Neutrophil (primary cell): Measurements from ENCODE around the gene PPM1A.

Source experiments
- H3K27ac ChIP-seq: fragments of 200-600 bp; sonication (generic); 2 replicates; pipeline ENCODE4 v1.5.1; 2016; ENCODE audit warnings: mild to moderate bottlenecking, moderate library complexity
- H3K27me3 ChIP-seq: fragments of 200-600 bp; sonication (generic); 2 replicates; pipeline ENCODE4 v1.6.0; 2016; ENCODE audit warnings: mild to moderate bottlenecking
- H3K36me3 ChIP-seq: fragments of 200-600 bp; sonication (generic); 2 replicates; pipeline ENCODE4 v1.5.1; 2017
- H3K4me1 ChIP-seq, 2 experiments: fragments of 200-600 bp in 1 of 2; sonication (generic) in 1 of 2; 1 replicate in 1 of 2; 2 replicates in 1 of 2; pipeline versions ENCODE4 v1.5.1 to v1.6.1; 2013 to 2016; ENCODE audit warnings: low read depth in 1 of 2, low read length in 1 of 2, mild to moderate bottlenecking in 1 of 2, moderate library complexity in 1 of 2; ENCODE audit not compliant: control insufficient read depth in 1 of 2, insufficient read depth in 1 of 2
- H3K4me3 ChIP-seq, 2 experiments: fragments of 200-600 bp in 1 of 2; sonication (generic) in 1 of 2; 1 replicate in 1 of 2; 2 replicates in 1 of 2; pipeline ENCODE4 v1.5.1; 2013 to 2016; ENCODE audit warnings: low read depth in 1 of 2, low read length in 1 of 2, mild to moderate bottlenecking in 1 of 2, moderate library complexity in 1 of 2
- H3K9me3 ChIP-seq: fragments of 200-600 bp; sonication (generic); 2 replicates; pipeline ENCODE4 v1.5.1; 2016
- CTCF ChIP-seq: fragments of 200-600 bp; sonication (generic); IDR thresholded peaks from 2 replicates; pipeline ENCODE4 v1.5.1; 2016; ENCODE audit warnings: antibody characterized with exemption

The PPM1A gene

DNA sequence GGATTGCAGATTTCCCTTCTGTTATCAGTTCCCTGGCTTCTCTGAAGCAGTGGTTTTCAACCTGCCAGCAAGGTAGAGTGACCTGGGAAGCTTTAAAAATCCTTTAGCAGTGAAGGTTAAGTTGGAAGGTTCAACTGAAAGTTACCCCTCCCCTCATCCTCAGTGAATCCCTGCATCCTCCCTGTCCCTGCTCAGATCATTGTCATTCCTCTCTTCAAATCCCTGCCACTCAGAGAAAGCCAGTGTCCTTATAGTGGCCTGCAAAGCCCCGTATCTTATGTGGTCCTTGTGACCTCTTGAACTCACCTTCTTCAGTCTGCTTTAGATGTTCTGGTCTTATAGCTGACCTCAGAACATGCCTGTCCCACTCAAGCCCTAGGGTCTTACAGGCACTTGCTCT lies 53.6 kb downstream of the PPM1A start:
- Histone ChIP-seq H3K27me3 (no peaks in the 10 kb centered on the region), H3K4me3 (no peak overlapping the region), H3K27ac (no peak overlapping the region), H3K36me3 (peaks cover 4% of the 10 kb centered on the region), H3K4me1 (no peaks in the 10 kb centered on the region), H3K9me3 (no peaks in the 10 kb centered on the region)
- TF ChIP-seq CTCF = no peak

GRCh38 chr14:60303745-60304144 lies 54.7 kb downstream of the PPM1A start:
- H3K36me3 ChIP-seq = peaks cover 4% of the 10 kb centered on the region
- no peak for TF ChIP-seq CTCF
- no peaks in the 10 kb centered on the region for H3K9me3 ChIP-seq
- no peaks in the 10 kb centered on the region for H3K27me3 ChIP-seq
- H3K27ac ChIP-seq = no peak overlapping the region
- no peak overlapping the region for H3K4me3 ChIP-seq
- H3K4me1 ChIP-seq = no peaks in the 10 kb centered on the region

- TF ChIP-seq CTCF = no peak
- H3K27me3 ChIP-seq = no peaks in the 10 kb centered on the region
Observed at GRCh38 chr14:60304509-60304908, 55.5 kb downstream of the PPM1A start.

GRCh38 chr14:60309867-60310552 lies 61.0 kb downstream of the PPM1A start:
- Histone ChIP-seq H3K27me3 (peaks cover 21% of the 10 kb centered on the region), H3K27ac (no peak overlapping the region)
- no peak for TF ChIP-seq CTCF

More at GRCh38 chr14:60304509-60304908, 55.5 kb downstream of the PPM1A start:
- Histone ChIP-seq H3K4me3 (no peak overlapping the region), H3K27ac (no peak overlapping the region), H3K9me3 (no peaks in the 10 kb centered on the region), H3K36me3 (no peaks in the 10 kb centered on the region), H3K4me1 (no peaks in the 10 kb centered on the region)

GRCh38 chr14:60311417-60311816 lies 62.4 kb downstream of the PPM1A start:
- Histone ChIP-seq H3K36me3 (no peaks in the 10 kb centered on the region), H3K4me3 (no peak overlapping the region), H3K4me1 (no peaks in the 10 kb centered on the region), H3K9me3 (no peaks in the 10 kb centered on the region), H3K27me3 (peaks cover 21% of the 10 kb centered on the region), H3K27ac (no peak overlapping the region)
- no peak for TF ChIP-seq CTCF

More at GRCh38 chr14:60309867-60310552, 61.0 kb downstream of the PPM1A start:
- Histone ChIP-seq H3K9me3 (no peaks in the 10 kb centered on the region), H3K4me1 (no peaks in the 10 kb centered on the region), H3K36me3 (no peaks in the 10 kb centered on the region), H3K4me3 (no peak overlapping the region)
